ENCODE measurements around the gene RNF150.

GRCh38 chr4:140871368-140871767 is 261.9 kb downstream of the RNF150 start:
- TF ChIP-seq CEBPB (IDR thresholded peaks at IDR 0.05; ENCODE audit: low read depth, low read length) (no peak), JUN (IDR thresholded peaks at IDR 0.05; ENCODE audit: low read depth, low read length) (no peak), TAF1 (IDR thresholded peaks at IDR 0.05; ENCODE audit: low read depth, low read length) (no peak), JUND (IDR thresholded peaks at IDR 0.05; ENCODE audit: low read length) (no peak), CTCF (IDR thresholded peaks at IDR 0.05; ENCODE audit: control extremely low read depth in 1 of 3, insufficient read depth in 1 of 3, low read depth in 1 of 3, low read length in 3 of 3) (no peak), POLR2AphosphoS5 (IDR thresholded peaks at IDR 0.05; ENCODE audit: low read depth, low read length) (no peak), KDM5A (IDR thresholded peaks at IDR 0.05; ENCODE audit: low read length) (no peak), GABPA (IDR thresholded peaks at IDR 0.05; ENCODE audit: borderline replicate concordance, insufficient read depth, low read length) (no peak), ZNF274 (IDR thresholded peaks at IDR 0.05; ENCODE audit: borderline replicate concordance, extremely low read depth, low read length) (no peak), EP300 (IDR thresholded peaks at IDR 0.05; ENCODE audit: borderline replicate concordance in 1 of 2, low read depth in 2 of 2, low read length in 2 of 2) (no peak), RXRA (IDR thresholded peaks at IDR 0.05; ENCODE audit: insufficient read depth, low read depth, low read length) (no peak), POLR2A (IDR thresholded peaks at IDR 0.05; ENCODE audit: control extremely low read depth in 1 of 2, low read depth in 2 of 2, low read length in 2 of 2) (no peak), MAX (IDR thresholded peaks at IDR 0.05) (no peak), TBP (IDR thresholded peaks at IDR 0.05; ENCODE audit: low read depth, low read length) (no peak)

Data from H1 (cell line).